ENCODE measurements around the gene B4GAT1. TPM values are rescaled to one million over a fixed set of nuclear protein-coding genes. Genes with fewer than 3 reads are reported as not detected.

Gene B4GAT1
- total and polyA plus RNA-seq, 2 of the 13 experiments (the other 11 are each of a cell fraction or from before 2014, with no cell fraction given) = 40.4 to 109 TPM

DNA sequence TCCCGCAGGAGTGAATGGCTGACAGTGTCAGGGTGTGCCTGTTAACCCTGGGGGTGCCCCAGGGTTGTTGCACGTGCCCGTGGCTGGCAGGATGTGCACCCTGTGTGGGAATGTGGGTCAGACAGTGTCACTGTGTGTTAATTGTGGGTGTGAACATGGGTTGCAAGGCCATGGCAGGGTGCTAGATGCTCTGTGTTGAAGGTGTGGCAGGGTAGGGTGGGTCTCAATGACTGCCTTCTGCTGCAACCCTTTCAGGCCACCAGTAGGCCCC lies 19.5 kb downstream of the B4GAT1 start (continued):
- no peak for TF ChIP-seq RFXANK (CRISPR knock-in tag; IDR thresholded peaks at IDR 0.05)
- TF ChIP-seq ZNF264 (CRISPR knock-in tag; IDR thresholded peaks at IDR 0.05) = no peak
- TF ChIP-seq ZNF792 (CRISPR knock-in tag; IDR thresholded peaks at IDR 0.05) = no peak
- TF ChIP-seq, protein P1, sequence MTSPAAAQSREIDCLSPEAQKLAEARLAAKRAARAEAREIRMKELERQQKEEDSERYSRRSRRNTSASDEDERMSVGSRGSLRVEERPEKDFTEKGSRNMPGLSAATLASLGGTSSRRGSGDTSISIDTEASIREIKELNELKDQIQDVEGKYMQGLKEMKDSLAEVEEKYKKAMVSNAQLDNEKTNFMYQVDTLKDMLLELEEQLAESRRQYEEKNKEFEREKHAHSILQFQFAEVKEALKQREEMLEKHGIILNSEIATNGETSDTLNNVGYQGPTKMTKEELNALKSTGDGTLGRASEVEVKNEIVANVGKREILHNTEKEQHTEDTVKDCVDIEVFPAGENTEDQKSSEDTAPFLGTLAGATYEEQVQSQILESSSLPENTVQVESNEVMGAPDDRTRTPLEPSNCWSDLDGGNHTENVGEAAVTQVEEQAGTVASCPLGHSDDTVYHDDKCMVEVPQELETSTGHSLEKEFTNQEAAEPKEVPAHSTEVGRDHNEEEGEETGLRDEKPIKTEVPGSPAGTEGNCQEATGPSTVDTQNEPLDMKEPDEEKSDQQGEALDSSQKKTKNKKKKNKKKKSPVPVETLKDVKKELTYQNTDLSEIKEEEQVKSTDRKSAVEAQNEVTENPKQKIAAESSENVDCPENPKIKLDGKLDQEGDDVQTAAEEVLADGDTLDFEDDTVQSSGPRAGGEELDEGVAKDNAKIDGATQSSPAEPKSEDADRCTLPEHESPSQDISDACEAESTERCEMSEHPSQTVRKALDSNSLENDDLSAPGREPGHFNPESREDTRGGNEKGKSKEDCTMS (CRISPR knock-in tag; conservative IDR thresholded peaks at IDR 0.05) = no peak
- TF ChIP-seq CHD2 (IDR thresholded peaks at IDR 0.05; ENCODE audit: low read depth, low read length) = no peak
- TF ChIP-seq, protein P2, sequence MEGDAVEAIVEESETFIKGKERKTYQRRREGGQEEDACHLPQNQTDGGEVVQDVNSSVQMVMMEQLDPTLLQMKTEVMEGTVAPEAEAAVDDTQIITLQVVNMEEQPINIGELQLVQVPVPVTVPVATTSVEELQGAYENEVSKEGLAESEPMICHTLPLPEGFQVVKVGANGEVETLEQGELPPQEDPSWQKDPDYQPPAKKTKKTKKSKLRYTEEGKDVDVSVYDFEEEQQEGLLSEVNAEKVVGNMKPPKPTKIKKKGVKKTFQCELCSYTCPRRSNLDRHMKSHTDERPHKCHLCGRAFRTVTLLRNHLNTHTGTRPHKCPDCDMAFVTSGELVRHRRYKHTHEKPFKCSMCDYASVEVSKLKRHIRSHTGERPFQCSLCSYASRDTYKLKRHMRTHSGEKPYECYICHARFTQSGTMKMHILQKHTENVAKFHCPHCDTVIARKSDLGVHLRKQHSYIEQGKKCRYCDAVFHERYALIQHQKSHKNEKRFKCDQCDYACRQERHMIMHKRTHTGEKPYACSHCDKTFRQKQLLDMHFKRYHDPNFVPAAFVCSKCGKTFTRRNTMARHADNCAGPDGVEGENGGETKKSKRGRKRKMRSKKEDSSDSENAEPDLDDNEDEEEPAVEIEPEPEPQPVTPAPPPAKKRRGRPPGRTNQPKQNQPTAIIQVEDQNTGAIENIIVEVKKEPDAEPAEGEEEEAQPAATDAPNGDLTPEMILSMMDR (CRISPR knock-in tag; IDR thresholded peaks at IDR 0.05) = no peak
- no peak for TF ChIP-seq IKZF1 (IDR thresholded peaks at IDR 0.05)
- TF ChIP-seq MTA1 (CRISPR knock-in tag; IDR thresholded peaks at IDR 0.05; ENCODE audit: borderline replicate concordance) = no peak
- TF ChIP-seq, protein P3, sequence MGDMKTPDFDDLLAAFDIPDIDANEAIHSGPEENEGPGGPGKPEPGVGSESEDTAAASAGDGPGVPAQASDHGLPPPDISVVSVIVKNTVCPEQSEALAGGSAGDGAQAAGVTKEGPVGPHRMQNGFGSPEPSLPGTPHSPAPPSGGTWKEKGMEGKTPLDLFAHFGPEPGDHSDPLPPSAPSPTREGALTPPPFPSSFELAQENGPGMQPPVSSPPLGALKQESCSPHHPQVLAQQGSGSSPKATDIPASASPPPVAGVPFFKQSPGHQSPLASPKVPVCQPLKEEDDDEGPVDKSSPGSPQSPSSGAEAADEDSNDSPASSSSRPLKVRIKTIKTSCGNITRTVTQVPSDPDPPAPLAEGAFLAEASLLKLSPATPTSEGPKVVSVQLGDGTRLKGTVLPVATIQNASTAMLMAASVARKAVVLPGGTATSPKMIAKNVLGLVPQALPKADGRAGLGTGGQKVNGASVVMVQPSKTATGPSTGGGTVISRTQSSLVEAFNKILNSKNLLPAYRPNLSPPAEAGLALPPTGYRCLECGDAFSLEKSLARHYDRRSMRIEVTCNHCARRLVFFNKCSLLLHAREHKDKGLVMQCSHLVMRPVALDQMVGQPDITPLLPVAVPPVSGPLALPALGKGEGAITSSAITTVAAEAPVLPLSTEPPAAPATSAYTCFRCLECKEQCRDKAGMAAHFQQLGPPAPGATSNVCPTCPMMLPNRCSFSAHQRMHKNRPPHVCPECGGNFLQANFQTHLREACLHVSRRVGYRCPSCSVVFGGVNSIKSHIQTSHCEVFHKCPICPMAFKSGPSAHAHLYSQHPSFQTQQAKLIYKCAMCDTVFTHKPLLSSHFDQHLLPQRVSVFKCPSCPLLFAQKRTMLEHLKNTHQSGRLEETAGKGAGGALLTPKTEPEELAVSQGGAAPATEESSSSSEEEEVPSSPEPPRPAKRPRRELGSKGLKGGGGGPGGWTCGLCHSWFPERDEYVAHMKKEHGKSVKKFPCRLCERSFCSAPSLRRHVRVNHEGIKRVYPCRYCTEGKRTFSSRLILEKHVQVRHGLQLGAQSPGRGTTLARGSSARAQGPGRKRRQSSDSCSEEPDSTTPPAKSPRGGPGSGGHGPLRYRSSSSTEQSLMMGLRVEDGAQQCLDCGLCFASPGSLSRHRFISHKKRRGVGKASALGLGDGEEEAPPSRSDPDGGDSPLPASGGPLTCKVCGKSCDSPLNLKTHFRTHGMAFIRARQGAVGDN (CRISPR knock-in tag; IDR thresholded peaks at IDR 0.05) = no peak
- TF ChIP-seq, protein P4, sequence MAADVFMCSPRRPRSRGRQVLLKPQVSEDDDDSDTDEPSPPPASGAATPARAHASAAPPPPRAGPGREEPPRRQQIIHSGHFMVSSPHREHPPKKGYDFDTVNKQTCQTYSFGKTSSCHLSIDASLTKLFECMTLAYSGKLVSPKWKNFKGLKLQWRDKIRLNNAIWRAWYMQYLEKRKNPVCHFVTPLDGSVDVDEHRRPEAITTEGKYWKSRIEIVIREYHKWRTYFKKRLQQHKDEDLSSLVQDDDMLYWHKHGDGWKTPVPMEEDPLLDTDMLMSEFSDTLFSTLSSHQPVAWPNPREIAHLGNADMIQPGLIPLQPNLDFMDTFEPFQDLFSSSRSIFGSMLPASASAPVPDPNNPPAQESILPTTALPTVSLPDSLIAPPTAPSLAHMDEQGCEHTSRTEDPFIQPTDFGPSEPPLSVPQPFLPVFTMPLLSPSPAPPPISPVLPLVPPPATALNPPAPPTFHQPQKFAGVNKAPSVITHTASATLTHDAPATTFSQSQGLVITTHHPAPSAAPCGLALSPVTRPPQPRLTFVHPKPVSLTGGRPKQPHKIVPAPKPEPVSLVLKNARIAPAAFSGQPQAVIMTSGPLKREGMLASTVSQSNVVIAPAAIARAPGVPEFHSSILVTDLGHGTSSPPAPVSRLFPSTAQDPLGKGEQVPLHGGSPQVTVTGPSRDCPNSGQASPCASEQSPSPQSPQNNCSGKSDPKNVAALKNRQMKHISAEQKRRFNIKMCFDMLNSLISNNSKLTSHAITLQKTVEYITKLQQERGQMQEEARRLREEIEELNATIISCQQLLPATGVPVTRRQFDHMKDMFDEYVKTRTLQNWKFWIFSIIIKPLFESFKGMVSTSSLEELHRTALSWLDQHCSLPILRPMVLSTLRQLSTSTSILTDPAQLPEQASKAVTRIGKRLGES (CRISPR knock-in tag; IDR thresholded peaks at IDR 0.05; ENCODE audit: borderline replicate concordance) = no peak
- TF ChIP-seq, protein P5, sequence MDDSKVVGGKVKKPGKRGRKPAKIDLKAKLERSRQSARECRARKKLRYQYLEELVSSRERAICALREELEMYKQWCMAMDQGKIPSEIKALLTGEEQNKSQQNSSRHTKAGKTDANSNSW (CRISPR knock-in tag; IDR thresholded peaks at IDR 0.05; ENCODE audit: borderline replicate concordance) = 0 out of 2 replicates have a peak, but pooled peaks have one; percentile 52
- TF ChIP-seq NFIC (IDR thresholded peaks at IDR 0.05; ENCODE audit: low read length) = no peak
- peak; percentile 29 for TF ChIP-seq CBX1 (IDR thresholded peaks at IDR 0.05; ENCODE audit: low read depth)
- TF ChIP-seq GPN1 (CRISPR knock-in tag; IDR thresholded peaks at IDR 0.05; ENCODE audit: borderline replicate concordance) = no peak
- TF ChIP-seq FOXC1 (CRISPR knock-in tag; IDR thresholded peaks at IDR 0.05; ENCODE audit: borderline replicate concordance) = no peak
- TF ChIP-seq, protein P6, sequence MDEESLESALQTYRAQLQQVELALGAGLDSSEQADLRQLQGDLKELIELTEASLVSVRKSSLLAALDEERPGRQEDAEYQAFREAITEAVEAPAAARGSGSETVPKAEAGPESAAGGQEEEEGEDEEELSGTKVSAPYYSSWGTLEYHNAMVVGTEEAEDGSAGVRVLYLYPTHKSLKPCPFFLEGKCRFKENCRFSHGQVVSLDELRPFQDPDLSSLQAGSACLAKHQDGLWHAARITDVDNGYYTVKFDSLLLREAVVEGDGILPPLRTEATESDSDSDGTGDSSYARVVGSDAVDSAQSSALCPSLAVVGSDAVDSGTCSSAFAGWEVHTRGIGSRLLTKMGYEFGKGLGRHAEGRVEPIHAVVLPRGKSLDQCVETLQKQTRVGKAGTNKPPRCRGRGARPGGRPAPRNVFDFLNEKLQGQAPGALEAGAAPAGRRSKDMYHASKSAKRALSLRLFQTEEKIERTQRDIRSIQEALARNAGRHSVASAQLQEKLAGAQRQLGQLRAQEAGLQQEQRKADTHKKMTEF (CRISPR knock-in tag; IDR thresholded peaks at IDR 0.05) = no peak
- 0 out of 2 replicates have a peak, but pooled peaks have one; percentile 19 for TF ChIP-seq HIVEP1 (CRISPR knock-in tag; IDR thresholded peaks at IDR 0.05)
- TF ChIP-seq RAD51 (IDR thresholded peaks at IDR 0.05; ENCODE audit: borderline replicate concordance) = no peak
- TF ChIP-seq KDM1A (CRISPR knock-in tag; IDR thresholded peaks at IDR 0.05) = no peak
